ENCODE measurements around the gene PITPNM2.
A peak's percentile ranks its signal among the peaks of the same experiment; 100 is the strongest.
"Not testable (repeated sequence)": the region's sequence is repeated elsewhere in the genome, so short reads cannot be mapped to it uniquely, and the experiment has no call there.

The PITPNM2 gene

DNA sequence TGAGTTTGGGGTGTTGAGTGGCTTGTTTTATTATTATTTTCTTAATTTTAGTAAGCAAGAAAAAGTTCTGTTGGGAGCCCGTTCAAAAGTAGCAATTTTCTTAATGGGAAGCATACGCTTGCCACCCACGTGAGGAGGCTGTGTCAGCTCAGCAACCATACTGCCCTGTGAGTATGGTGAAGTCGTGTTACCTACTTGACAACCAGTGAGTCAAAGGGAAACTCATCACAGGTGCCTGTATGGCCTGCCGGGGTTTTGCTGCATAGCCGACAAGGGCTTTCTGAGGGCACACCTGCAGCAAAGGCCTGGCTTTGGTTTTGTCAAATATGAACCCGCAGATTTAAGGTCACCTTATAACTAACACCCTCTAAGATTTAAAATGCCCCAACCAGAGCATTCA, 31.1 kb downstream of the PITPNM2 start:
- peak; percentile 88 for DNase-seq

DNA sequence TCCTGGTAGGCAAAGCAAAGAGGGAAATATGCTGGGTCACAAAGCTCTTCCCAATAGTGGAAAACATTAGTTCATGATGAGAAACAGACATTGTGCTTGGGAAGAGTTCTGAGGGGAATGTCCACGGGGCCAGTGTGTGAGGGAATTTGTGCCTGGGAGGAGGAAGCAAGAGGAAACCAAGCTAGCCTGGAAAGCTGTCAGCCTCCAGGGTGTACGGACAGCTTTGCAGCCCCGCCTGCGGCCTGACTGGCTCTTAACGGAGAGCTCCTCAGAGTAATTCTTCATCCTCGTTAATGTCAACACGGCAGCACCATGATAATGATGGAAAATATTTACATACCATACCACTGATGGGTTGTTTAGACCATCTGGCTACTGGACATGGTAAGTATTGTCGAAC, 32.4 kb downstream of the PITPNM2 start:
- DNase-seq = no peak

DNA sequence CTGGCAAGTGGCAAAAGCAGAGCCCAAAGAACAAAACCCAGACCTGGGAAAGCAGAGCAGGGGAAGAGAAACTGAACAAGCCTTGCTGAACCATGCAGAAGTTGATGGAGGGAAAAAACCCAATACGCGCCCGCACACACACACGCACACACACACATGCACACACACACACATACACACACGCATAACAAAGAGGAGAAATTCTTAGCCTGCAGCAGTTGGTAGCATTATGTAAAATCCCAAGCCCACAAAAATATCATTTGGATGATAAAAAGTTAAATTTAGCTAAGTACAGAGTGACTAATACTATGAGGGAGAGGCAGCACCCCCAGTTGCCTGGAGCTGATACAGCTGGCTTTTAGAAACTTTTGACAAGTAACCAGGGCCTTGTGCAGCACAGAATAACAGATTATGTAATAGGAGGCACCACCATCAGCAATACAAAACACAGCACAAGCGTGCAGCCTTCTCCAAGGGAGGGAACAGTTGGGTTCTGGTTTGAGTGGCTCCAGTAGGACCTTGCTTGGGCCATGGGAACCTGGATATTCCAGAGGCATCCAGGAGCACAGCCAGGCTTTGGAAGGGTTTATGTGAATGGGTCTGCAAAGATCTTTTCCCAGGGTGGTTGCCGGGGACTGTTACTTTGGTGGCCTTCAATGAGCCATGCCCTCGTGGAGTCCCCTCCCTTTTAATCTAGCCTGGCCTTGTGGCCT, 35.3 kb downstream of the PITPNM2 start:
- no peak for DNase-seq

DNA sequence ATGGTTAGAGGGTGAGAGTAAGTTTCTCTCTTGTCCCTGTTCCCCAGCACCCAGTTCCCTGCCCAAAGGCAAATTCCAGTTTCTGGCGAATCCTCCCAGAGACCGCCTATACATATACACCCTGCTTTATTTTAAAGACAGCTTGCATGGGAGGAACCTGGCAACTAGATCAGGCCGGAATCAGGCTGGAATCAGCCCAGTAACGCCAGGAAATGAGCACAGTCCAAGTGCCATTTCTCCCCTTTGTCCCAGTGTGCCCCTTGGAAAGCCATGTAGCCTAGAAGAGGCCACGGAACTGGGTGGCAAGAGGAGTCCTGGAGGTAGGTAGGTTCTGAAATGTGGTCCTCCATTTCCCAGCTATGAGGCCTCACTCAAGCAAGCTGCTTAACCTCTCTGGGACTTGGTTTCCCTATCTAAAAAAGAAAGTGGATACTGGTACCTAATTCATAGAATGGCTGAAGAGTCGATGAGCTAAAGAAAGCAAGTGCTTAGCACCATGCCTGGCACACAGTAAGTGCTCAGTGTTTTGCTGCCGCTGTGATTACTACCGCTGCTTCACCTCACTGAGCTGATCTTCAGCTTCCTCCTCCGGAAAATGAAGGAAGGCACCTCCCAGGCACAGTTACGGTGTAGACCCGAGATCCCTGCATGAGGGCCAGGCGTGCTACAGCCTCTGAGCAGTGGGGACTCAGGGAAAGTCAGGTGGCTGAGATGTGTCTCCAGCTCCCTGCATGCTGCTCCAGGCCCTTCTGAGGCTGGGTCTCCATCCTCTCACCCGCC, 36.4 kb downstream of the PITPNM2 start:
- no peak for DNase-seq

DNA sequence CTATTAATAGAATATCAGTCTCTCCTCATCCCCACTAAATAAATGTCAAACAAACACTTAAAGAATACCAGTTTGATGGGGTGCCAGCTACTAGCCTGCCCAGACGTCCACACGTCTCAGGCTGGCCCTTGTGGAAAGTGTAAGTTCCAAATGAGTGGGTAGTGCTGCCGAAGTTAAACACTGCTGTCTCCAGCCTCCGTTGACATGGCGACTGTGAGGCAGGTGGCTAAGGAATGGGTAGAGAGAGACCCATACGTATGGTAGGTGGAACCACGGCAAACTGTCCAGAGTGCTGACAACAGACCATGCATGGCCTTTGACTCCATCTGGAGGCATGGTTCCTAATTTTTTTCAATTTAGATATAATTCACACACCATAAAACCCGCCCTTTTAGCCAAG, 37.9 kb downstream of the PITPNM2 start:
- DNase-seq = no peak

DNA sequence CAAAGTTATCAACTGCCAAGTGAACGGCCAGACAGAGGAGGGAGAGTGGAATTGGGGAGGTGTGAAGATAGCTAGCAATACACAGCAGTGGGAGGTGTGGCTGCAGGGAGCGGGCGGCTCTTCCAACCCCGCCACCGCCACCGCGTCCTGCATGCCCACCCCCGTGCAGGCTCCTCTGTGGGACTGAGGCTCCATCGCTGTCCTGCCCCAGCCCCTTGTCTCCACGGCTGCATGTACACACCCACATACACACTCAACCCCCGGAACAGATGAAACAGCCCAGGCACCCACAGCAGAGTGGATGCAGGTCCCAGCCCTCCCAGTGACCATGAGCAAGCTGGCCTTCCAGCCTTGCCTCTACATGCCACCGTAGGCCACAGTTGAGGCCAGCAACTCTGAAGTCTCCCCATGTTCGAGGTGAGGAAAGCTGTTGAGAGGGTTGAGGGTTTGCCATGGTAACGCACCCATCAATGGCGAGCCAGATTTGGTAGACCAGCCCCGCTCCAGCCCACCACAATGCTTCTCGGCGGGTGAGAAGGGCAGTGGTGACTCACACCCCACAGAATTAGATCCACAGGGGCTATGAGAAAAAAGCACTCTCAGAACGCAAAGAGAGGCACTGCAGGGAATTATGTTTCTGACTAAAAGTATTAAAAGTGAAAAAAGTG, 39.3 kb downstream of the PITPNM2 start:
- DNase-seq = no peak

DNA sequence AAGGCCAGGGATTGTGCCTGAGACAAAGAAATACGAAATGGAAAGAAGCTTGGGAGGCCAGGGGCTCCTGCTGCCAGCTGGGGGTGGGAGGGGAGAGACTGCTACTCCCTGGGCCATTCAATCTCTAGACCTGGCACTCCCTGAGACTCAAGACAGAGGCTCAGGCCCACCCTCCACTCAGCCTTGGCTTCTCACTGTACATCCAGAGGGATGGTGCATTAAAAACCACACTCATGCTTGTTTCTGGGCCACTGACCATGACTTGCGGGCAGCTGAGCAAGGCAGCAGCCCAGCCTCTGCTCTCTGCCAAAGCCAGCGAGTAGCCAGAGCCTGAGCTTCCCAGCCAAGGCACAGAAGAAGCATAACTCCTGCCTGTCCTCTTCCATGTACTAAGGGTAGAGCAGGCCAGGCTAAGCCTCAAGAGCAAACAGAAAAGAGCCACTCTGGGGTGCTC, 41.5 kb downstream of the PITPNM2 start:
- no peak for DNase-seq

DNA sequence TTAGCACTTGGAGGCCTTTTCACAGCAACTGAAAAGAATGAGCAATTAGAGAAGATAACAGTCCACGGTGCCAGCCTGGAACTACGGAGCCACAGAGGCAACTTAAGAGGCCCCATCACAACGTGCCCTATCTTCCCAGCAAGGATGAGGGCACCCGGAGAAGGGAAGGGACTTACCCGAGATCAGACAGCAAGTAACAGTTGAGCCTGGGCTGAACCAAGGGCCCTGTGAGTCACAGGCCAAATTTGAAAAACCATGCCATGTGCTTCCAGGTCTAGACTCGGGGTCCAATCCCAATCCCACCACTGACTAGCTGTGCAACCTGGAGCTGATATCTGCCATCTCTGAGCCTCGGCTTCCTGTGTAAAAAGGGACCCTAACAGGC, 42.2 kb downstream of the PITPNM2 start:
- no peak for DNase-seq

DNA sequence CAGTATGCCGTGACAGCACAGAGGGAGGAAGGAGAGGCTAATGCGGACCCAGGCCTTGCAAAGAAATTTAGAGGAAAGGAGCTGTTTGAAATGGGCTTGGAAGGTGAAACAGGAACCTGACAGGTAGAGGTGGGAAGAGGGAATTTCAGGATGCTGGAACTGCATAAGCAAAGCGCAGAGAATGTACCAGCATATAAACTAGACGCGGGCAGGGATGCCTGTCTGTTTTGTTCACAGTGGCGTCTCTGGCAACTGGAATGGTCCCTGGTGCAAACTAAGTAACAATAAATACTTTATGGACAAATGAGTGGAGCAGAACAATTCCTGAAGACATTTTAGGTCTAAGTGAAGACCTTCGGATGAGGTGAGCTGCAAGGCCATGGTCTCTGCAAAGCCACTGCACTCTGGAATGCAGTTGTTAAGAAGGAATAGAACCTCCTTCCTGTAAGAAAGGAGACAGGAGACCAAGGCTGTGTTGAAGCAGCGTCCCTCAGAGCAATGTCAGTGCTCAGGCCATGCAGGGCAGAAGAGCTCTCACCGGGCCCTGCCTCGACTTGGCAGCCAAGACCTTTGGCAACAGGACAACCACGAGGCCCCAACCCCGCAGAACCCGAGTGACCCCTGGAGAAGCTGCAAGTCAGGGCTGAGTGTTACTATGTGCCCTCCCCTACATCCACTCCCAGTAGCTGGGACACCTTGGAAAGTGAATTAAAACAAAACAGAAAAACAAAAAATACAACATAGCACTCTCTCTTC, 42.8 kb downstream of the PITPNM2 start:
- DNase-seq = no peak

DNA sequence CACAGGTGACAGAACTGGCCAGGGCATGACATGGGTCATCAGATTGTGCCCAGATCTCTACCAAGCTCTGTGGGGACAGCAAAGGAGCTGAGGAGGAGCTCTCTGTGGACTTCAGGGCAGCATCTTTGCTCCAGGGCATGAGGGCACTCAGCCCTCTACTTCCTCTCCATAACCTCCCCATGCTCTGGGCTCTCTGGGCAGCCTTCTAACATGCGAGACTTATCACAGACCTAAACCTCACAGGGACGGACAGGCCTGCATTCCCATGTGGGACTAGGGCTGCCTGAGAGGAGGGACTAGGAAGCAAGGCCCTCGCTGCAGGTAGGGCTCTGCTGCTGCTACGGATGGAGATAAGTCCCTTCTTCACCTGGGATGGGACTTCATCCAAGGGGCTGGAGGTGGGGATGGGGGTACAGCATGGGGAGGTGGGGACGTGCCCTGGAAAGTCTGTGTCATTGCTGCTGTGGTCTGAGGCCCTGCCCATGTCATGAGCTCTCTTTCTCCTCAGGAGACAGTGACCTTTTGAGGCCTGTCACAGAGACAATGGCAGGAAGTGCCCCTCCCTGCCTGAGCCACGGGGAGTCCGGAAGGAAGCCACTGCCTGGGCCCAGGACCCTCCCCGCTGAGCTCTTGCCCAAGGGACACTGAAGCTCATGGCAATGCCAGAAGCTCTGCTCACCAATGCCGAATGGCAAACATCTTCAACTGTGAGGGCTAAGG, 44.1 kb downstream of the PITPNM2 start:
- peak; percentile 40 for DNase-seq

DNA sequence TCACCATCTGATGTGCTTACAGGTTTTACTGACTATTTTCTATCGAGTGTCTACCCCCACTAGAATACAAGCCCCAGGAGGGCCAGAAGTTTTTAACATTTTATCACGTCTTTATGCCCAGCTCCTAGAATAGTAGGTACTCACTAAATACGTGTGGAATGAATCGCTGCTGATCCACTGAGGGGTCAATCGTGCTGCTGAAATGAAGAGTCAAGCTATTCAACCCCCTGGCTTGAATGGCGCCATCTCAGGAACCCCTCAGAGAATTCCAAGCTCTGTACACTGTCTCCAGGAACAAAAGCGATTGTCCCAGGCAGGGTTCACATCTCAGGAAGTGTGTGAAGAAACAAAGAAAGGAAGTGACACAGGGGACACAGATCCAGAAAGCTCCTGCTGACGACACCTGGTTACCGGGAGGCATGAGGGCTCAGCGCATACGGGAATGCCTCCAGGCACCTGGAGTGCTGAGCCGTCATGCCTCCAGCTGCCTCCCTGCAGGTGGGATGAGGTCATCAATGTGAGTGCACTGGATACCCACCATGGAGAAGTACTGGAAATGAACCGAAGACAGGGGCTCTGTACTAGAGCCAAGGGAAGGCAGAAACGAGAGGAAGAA, 45.6 kb downstream of the PITPNM2 start:
- no peak for DNase-seq

DNA sequence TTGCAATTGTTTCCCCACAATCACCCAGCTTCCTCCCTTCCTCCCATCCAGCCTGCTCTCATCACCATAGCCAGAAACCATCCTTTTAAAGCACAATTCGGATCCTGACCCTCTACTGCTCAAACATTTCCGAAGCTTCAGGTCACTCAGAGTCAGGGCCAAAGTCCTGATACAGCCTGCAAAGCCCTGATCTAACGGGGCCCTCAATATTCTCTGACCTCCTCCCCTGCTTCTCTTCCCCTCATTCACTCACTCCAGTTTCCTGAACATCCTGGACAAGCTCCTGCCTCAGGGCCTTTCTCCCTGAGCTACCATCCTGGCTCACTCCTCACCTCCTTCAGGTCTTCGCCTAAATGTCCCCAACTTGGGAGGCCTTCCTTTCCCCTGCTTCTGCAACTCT, 46.1 kb downstream of the PITPNM2 start:
- DNase-seq = no peak

DNA sequence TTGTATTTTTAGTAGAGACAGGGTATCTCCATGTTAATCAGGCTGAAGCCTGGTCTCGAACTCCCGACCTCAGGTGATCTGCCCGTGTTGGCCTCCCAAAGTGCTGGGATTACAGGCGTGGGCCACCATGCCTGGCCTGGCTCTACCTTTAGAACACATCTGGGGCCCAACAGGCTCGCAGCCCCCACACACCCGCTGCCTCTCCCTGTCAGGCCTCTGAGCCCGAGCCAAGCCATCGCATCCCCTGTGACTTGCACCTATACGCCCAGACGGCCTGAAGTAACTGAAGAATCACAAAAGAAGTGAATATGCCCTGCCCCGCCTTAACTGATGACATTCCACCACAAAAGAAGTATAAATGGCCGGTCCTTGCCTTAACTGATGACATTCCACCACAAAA, 46.8 kb downstream of the PITPNM2 start:
- not testable (repeated sequence) for DNase-seq

DNA sequence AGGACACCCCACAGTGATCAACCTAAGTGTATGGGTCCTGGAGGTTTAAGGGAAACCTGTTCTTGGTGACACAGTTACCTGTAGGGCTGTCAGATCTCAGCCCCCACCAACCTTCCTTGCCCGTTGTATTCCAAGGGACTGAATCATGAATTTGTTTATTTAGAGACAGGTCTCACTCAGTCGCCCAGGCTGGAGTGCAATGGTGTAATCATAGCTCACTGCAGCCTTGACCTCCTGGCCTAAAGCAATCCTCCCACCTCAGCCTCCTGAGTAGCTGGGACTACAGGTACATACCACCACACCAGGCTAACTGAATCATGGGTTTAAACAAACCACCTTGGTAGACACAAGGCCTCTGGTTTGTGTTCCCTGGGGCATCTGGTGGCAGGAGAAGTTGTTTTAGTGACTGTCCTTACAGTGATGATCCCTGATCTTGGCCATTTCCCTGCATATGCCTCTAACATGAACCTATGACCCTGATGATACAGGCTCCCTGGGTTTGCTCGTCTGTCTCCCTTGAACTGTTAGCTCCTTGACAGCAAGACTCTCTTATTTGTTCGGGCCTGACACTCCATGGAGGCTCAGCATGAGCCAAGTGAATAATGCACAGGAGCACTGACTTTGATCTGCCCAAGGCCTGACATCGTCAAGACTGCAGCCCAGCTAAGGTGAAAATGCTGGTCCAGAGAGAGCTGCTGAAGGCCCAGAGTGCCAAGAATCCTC, 47.9 kb downstream of the PITPNM2 start:
- DNase-seq = no peak

DNA sequence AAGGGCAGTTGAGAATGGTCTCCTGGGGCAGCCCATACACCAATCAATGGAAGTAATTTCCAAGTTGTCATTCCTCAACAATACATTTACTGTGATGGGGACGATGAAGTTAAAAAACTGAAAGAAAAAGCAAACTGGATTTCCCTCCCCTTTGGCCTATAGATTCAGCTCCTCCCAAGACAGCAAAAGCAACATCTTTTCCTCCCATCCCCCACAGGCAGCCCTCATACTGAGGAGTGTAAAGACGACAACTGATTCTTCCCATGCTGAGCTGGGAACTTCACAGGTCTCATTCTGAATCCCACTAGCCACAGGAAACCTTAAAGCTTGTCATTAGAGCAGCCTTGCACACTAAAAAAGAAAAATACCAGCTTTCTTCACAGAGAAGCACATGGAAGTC, 48.5 kb downstream of the PITPNM2 start:
- DNase-seq = no peak

DNA sequence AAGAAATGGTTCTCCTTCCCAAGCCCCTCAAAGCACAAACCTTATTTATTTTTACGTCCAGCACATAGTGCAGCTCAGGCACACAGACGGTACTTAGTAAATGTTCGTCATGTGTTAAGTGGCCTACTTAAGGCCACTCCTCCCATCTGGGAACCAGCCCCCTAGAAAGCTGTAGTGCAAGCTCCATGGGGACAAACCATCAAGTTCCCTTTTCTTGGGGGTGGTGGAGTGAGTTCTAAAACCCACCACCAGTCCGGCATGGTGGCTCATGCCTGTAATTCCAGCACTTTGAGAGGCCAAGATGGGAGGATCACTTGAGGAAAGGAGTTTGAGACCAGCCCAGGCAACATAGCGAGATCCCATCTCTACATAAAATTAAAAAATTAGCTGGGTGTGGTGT, 49.4 kb downstream of the PITPNM2 start:
- DNase-seq = no peak

All from RPMI8226 (cell line).